C4-2B (cell line): Measurements from ENCODE around the gene RPS14.

Experiments
- CTCF ChIP-seq: fragments of 450-650 bp; conservative IDR thresholded peaks from 2 replicates; pipeline ENCODE4 v1.5.1; 2017; ENCODE audit warnings: mild to moderate bottlenecking
- ZFX ChIP-seq: fragments of 450-650 bp; IDR thresholded peaks from 2 replicates; pipeline ENCODE4 v1.6.1; 2017

DNA sequence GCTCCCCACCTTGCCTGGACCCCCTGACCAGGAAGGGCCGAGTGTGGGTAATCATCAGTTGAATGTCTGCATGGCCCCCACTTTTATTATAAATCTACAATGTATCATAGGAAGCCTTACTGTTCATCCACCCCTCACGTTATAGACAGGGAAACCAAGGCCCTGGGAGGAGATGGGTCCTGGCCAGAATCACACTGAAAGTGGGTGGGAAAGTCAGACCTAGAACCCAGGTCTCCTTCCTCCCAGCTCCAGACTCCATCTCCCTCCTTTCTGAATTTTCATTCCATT, 53.9 kb downstream of the RPS14 start:
- no peak for TF ChIP-seq CTCF
- TF ChIP-seq ZFX: no peak
